NCI-H1092 (cell line): ENCODE results near the gene RNMT.
"Not testable (repeated sequence)": the region's sequence is repeated elsewhere in the genome, so short reads cannot be mapped to it uniquely, and the experiment has no call there.

ENCODE experiments used
- DNase-seq: peaks from one replicate; lab custom pipeline; 2025; lab: John Stamatoyannopoulos, UW

The RNMT gene

GRCh38 chr18:13735681-13736080, 9.2 kb downstream of the RNMT start:
- DNase-seq = no peak

DNA sequence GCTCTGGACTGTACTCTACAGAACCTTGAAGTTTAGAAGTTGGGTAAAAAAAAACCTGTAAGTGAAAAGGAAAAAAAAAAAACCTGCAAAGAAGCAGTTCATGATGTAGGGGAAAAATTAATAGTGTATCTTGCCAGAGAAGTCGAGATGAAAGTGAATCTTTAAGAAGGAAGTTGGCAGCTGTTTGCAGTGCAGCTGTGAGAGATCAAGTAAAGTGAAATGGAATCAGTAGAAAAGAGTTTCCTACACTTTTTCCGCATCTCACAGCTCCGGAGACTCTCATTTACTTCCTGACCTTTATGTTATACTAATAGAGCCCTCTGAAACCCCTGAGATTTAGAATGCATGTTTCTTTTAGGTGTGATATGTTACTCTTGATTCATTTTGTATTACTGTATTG, 19.2 kb downstream of the RNMT start:
- no peak for DNase-seq

GRCh38 chr18:13746633-13747032, 20.2 kb downstream of the RNMT start:
- no peak for DNase-seq

GRCh38 chr18:13751599-13751998, 25.1 kb downstream of the RNMT start:
- DNase-seq = not testable (repeated sequence)

- DNase-seq = no peak
Observed at GRCh38 chr18:13756261-13756660, 29.8 kb downstream of the RNMT start.

- no peak for DNase-seq
Observed at GRCh38 chr18:13756671-13757070, 30.2 kb downstream of the RNMT start.

DNA sequence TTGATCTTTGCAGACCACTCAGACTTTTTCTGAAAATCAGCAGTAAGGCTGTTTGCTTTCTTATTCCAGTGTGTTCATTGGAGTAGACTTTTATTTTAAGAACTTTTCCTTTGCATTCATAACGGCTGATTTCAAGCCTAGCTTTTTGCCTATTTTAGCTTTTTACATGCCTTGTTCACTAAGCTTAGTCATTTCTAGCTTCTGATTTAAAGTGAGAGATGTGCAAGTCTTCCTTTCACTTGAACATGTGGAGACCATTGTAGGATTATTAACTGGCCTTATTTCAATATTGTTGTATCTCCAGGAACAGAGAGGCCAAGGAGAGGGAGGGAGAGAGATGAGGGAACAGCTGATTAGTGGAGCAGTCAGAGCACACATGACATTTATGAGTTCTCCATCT, 32.1 kb downstream of the RNMT start:
- no peak for DNase-seq

- no peak for DNase-seq
Observed at GRCh38 chr18:13760047-13760446, 33.6 kb downstream of the RNMT start.

GRCh38 chr18:13762690-13763439, 36.4 kb downstream of the RNMT start:
- no peak for DNase-seq

DNA sequence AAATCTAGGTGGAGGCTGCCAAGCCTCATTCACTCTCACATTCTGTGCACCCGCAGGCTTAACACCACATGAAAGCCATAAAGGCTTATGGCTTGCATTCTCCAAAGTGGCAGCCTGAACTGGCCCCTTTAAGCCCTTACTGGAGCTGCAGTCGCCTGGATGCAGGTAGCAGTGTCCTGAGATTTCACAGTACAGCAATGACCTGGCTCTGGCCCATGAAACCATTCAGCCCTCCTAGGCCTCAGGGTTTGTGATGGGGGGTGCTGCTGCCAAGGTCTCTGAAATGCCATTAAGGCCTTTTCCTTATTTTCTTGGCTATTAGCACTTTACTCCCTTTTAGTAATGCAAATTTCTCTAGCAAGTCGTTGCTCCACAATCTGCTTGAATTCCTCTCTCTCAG, 48.6 kb downstream of the RNMT start:
- no peak for DNase-seq

GRCh38 chr18:13791181-13791580, 64.7 kb downstream of the RNMT start:
- DNase-seq = no peak

- no peak for DNase-seq
Observed at GRCh38 chr18:13793819-13794218, 67.3 kb downstream of the RNMT start.

- DNase-seq = no peak
Observed at GRCh38 chr18:13796515-13796914, 70.0 kb downstream of the RNMT start.

- no peak for DNase-seq
Observed at GRCh38 chr18:13797157-13797611, 70.7 kb downstream of the RNMT start.

- no peak for DNase-seq
Observed at GRCh38 chr18:13799396-13799795, 72.9 kb downstream of the RNMT start.

- DNase-seq = no peak
Observed at GRCh38 chr18:13800505-13801259, 74.2 kb downstream of the RNMT start.

DNA sequence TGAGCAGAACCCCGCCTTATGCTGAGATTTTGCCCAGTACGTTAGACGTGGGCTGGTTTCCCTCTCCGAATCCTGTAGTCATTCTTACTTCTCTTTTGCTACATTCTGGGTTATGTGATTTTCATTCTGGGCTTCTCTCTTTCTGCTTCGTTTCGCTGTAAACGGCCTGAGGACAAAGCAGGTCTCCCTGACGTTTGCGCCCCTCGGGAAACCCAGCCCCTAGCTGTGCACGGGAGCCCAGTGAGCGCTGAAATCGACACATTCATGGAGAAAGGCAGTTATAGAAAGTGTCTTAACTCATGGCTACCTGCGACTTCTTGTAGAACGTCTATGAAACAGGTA, 74.8 kb downstream of the RNMT start:
- DNase-seq = no peak

GRCh38 chr18:13804305-13804704, 77.8 kb downstream of the RNMT start:
- DNase-seq = no peak

GRCh38 chr18:13808294-13809042, 82.0 kb downstream of the RNMT start:
- no peak for DNase-seq

DNA sequence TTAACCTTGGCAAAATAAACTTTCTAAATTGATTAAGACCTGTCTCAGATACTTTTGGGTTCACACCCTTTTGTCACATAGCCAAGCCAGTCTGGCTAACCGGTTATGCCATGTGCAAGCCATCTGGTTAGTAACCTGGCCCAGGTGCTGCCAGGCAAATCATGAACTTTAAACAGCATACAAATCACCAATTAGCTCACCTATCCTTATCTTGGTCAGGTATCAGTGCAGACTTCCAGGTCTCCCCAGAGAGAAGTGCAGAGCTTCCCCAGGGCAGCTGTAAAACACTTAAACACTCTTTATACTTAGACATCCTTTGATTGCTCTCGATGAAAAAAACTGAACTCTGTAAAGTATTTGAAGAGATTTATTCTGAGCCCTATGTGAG, 82.6 kb downstream of the RNMT start:
- no peak for DNase-seq

DNA sequence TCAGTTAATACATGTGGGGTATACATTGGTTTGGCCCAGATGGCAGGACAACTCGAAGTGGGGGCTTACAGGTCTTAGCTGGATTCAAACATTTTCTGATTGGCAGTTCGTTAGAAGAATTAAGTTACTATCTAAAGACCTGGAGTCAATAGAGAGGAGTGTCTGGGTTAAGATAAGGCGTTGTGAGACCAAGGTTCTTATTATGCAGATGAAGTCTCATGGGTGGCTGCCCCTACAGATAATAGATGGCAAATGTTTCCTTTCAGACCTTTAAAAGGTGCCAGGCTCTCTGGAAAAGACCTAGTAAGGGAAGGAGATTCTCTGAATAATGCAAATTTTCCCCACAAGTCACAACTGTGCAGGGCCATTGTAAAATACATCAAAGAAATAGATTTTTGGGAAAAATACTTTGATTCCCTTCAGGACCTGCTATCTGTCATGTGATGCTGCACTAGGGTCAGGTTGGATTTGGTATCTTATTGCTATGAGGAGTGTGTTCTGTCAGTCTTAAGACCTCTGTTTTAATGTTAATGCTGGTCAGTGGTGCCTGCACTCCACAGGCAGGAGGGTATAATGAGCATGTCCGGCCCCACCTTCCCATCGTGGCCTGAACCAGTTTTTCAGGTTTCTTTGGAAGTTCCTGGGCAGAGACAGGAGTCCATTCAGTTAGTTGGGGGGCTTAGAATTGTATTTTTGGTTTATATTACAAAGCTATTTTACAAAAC, 83.2 kb downstream of the RNMT start:
- DNase-seq = no peak

GRCh38 chr18:13810950-13811485, 84.5 kb downstream of the RNMT start:
- no peak for DNase-seq
